ENCODE results near the gene NDRG3.
A peak's percentile ranks its signal among the peaks of the same experiment; 100 is the strongest.

The NDRG3 gene

GRCh38 chr20:36624944-36625324 is 121.0 kb downstream of the NDRG3 start:
- Histone ChIP-seq H3K4me1 (ENCODE audit: control extremely low read depth in 1 of 4, control insufficient read depth in 4 of 4, insufficient read depth in 4 of 4, low read length in 3 of 4) (peaks cover 0 to 15% (median 6%) of the 10 kb centered on the region in 4 experiments), H3K27ac (ENCODE audit: insufficient read depth in 1 of 2, low read depth in 1 of 2, low read length in 2 of 2, poor library complexity in 1 of 2, severe bottlenecking in 2 of 2) (no peak overlapping the region), H3K9me3 (ENCODE audit: control extremely low read depth in 1 of 5, control insufficient read depth in 4 of 5, insufficient read depth in 2 of 5, low read depth in 1 of 5, low read length in 4 of 5) (no peaks in the 10 kb centered on the region), H3K27me3 (replicated peaks in 2 of 5; ENCODE audit: control insufficient read depth in 4 of 5, insufficient read depth in 5 of 5, low read length in 4 of 5) (no peaks in the 10 kb centered on the region), H3K4me3 (ENCODE audit: control insufficient read depth in 1 of 7, extremely low read depth in 1 of 7, insufficient read depth in 4 of 7, low read depth in 2 of 7, low read length in 6 of 7) (no peak overlapping the region), H3K36me3 (ENCODE audit: control insufficient read depth in 4 of 4, insufficient read depth in 4 of 4, low read length in 3 of 4) (peaks cover 0 to 36% (median 8%) of the 10 kb centered on the region in 4 experiments)
- DNase-seq = no peak
- ChIA-PET CTCF (interaction anchor here (0.7 to 2.0 kb wide), 2 partner anchors 12 to 13 kb away, joined by 4 to 9 read pairs; no protein-coding TSS in a partner anchor), POLR2A (no interaction called here)
- 83% methylated on average over 1 of the region's 2 CpGs for WGBS (ENCODE audit: insufficient coverage)

- no peaks in the 10 kb centered on the region for H3K27me3 ChIP-seq (replicated peaks in 2 of 5; ENCODE audit: control insufficient read depth in 4 of 5, insufficient read depth in 5 of 5, low read length in 4 of 5)
- DNase-seq = peak in 2 of 3 donors; percentile 40 to 62
- H3K4me3 ChIP-seq (ENCODE audit: control insufficient read depth in 1 of 7, extremely low read depth in 1 of 7, insufficient read depth in 4 of 7, low read depth in 2 of 7, low read length in 6 of 7) = no peak overlapping the region
- H3K4me1 ChIP-seq (ENCODE audit: control extremely low read depth in 1 of 4, control insufficient read depth in 4 of 4, insufficient read depth in 4 of 4, low read length in 3 of 4) = peaks cover 0 to 9% (median under 1%) of the 10 kb centered on the region in 4 experiments
- no peaks in the 10 kb centered on the region for H3K9me3 ChIP-seq (ENCODE audit: control extremely low read depth in 1 of 5, control insufficient read depth in 4 of 5, insufficient read depth in 2 of 5, low read depth in 1 of 5, low read length in 4 of 5)
- CTCF ChIA-PET = interaction anchor here (0.7 to 1.5 kb wide), 5 partner anchors 12 to 21 kb away, joined by 3 to 9 read pairs (median 3); partner anchors contain the start of gene RAB5IF
- POLR2A ChIA-PET = no interaction called here
- peaks cover 0 to 36% (median 8%) of the 10 kb centered on the region in 4 experiments for H3K36me3 ChIP-seq (ENCODE audit: control insufficient read depth in 4 of 4, insufficient read depth in 4 of 4, low read length in 3 of 4)
- WGBS (ENCODE audit: insufficient coverage) = 97% methylated on average over 10 of the region's 14 CpGs
- H3K27ac ChIP-seq (ENCODE audit: insufficient read depth in 1 of 2, low read depth in 1 of 2, low read length in 2 of 2, poor library complexity in 1 of 2, severe bottlenecking in 2 of 2) = no peak overlapping the region
Observed at GRCh38 chr20:36624068-36624943, 121.6 kb downstream of the NDRG3 start.

GRCh38 chr20:36623444-36623843 is 122.4 kb downstream of the NDRG3 start:
- no peak for DNase-seq
- Histone ChIP-seq H3K4me1 (ENCODE audit: control extremely low read depth in 1 of 4, control insufficient read depth in 4 of 4, insufficient read depth in 4 of 4, low read length in 3 of 4) (peaks cover 0 to 3% (median 0%) of the 10 kb centered on the region in 4 experiments), H3K36me3 (ENCODE audit: control insufficient read depth in 4 of 4, insufficient read depth in 4 of 4, low read length in 3 of 4) (peaks cover 0 to 34% (median 8%) of the 10 kb centered on the region in 4 experiments), H3K27me3 (replicated peaks in 2 of 5; ENCODE audit: control insufficient read depth in 4 of 5, insufficient read depth in 5 of 5, low read length in 4 of 5) (no peaks in the 10 kb centered on the region), H3K4me3 (ENCODE audit: control insufficient read depth in 1 of 7, extremely low read depth in 1 of 7, insufficient read depth in 4 of 7, low read depth in 2 of 7, low read length in 6 of 7) (no peak overlapping the region), H3K9me3 (ENCODE audit: control extremely low read depth in 1 of 5, control insufficient read depth in 4 of 5, insufficient read depth in 2 of 5, low read depth in 1 of 5, low read length in 4 of 5) (no peaks in the 10 kb centered on the region), H3K27ac (ENCODE audit: insufficient read depth in 1 of 2, low read depth in 1 of 2, low read length in 2 of 2, poor library complexity in 1 of 2, severe bottlenecking in 2 of 2) (no peak overlapping the region)
- 100% methylated on average over 2 of the region's 2 CpGs for WGBS (ENCODE audit: insufficient coverage)
- POLR2A ChIA-PET = interaction anchor here (0.9 kb wide), 1 partner anchor 22 kb away, joined by 4 read pairs; the partner anchor contains the start of gene SLA2
- CTCF ChIA-PET = interaction anchor here (0.7 to 1.5 kb wide), 4 partner anchors 11 to 20 kb away, joined by 3 to 9 read pairs (median 3); partner anchors contain the start of gene RAB5IF

- Histone ChIP-seq H3K27me3 (replicated peaks in 2 of 5; ENCODE audit: control insufficient read depth in 4 of 5, insufficient read depth in 5 of 5, low read length in 4 of 5) (no peaks in the 10 kb centered on the region), H3K4me1 (ENCODE audit: control extremely low read depth in 1 of 4, control insufficient read depth in 4 of 4, insufficient read depth in 4 of 4, low read length in 3 of 4) (no peaks in the 10 kb centered on the region), H3K36me3 (ENCODE audit: control insufficient read depth in 4 of 4, insufficient read depth in 4 of 4, low read length in 3 of 4) (peaks cover under 1 to 18% (median 4%) of the 10 kb centered on the region in 4 experiments), H3K27ac (ENCODE audit: insufficient read depth in 1 of 2, low read depth in 1 of 2, low read length in 2 of 2, poor library complexity in 1 of 2, severe bottlenecking in 2 of 2) (no peak overlapping the region), H3K4me3 (ENCODE audit: control insufficient read depth in 1 of 7, extremely low read depth in 1 of 7, insufficient read depth in 4 of 7, low read depth in 2 of 7, low read length in 6 of 7) (no peak overlapping the region), H3K9me3 (ENCODE audit: control extremely low read depth in 1 of 5, control insufficient read depth in 4 of 5, insufficient read depth in 2 of 5, low read depth in 1 of 5, low read length in 4 of 5) (no peaks in the 10 kb centered on the region)
- 100% methylated on average over 2 of the region's 5 CpGs for WGBS (ENCODE audit: insufficient coverage)
- no peak for DNase-seq
- ChIA-PET POLR2A (no interaction called here), CTCF (interaction anchor here (1.3 kb wide), 1 partner anchor 12 kb away, joined by 3 read pairs; no protein-coding TSS in a partner anchor)
Observed at GRCh38 chr20:36620917-36621316, 125.0 kb downstream of the NDRG3 start.

- Histone ChIP-seq H3K9me3 (ENCODE audit: control extremely low read depth in 1 of 5, control insufficient read depth in 4 of 5, insufficient read depth in 2 of 5, low read depth in 1 of 5, low read length in 4 of 5) (no peaks in the 10 kb centered on the region), H3K27me3 (replicated peaks in 2 of 5; ENCODE audit: control insufficient read depth in 4 of 5, insufficient read depth in 5 of 5, low read length in 4 of 5) (no peaks in the 10 kb centered on the region), H3K4me3 (ENCODE audit: control insufficient read depth in 1 of 7, extremely low read depth in 1 of 7, insufficient read depth in 4 of 7, low read depth in 2 of 7, low read length in 6 of 7) (no peak overlapping the region), H3K4me1 (ENCODE audit: control extremely low read depth in 1 of 4, control insufficient read depth in 4 of 4, insufficient read depth in 4 of 4, low read length in 3 of 4) (no peaks in the 10 kb centered on the region), H3K27ac (ENCODE audit: insufficient read depth in 1 of 2, low read depth in 1 of 2, low read length in 2 of 2, poor library complexity in 1 of 2, severe bottlenecking in 2 of 2) (no peak overlapping the region), H3K36me3 (ENCODE audit: control insufficient read depth in 4 of 4, insufficient read depth in 4 of 4, low read length in 3 of 4) (peaks cover 5 to 53% (median 38%) of the 10 kb centered on the region in 4 experiments)
- 94% methylated on average over 14 of the region's 14 CpGs for WGBS (ENCODE audit: insufficient coverage)
- DNase-seq = no peak
- ChIA-PET CTCF (interaction anchor here (1.3 to 6.6 kb wide), 5 partner anchors 9 to 159 kb away, joined by 3 to 55 read pairs (median 9); partner anchors contain the start of genes DSN1, RAB5IF and SLA2), POLR2A (no interaction called here)
Observed at GRCh38 chr20:36614781-36615557, 130.9 kb downstream of the NDRG3 start.

- 97% methylated on average over 3 of the region's 3 CpGs for WGBS (ENCODE audit: insufficient coverage)
- Histone ChIP-seq H3K4me1 (ENCODE audit: control extremely low read depth in 1 of 4, control insufficient read depth in 4 of 4, insufficient read depth in 4 of 4, low read length in 3 of 4) (no peaks in the 10 kb centered on the region), H3K4me3 (ENCODE audit: control insufficient read depth in 1 of 7, extremely low read depth in 1 of 7, insufficient read depth in 4 of 7, low read depth in 2 of 7, low read length in 6 of 7) (no peak overlapping the region), H3K36me3 (ENCODE audit: control insufficient read depth in 4 of 4, insufficient read depth in 4 of 4, low read length in 3 of 4) (peaks cover 5 to 61% (median 44%) of the 10 kb centered on the region in 4 experiments), H3K9me3 (ENCODE audit: control extremely low read depth in 1 of 5, control insufficient read depth in 4 of 5, insufficient read depth in 2 of 5, low read depth in 1 of 5, low read length in 4 of 5) (no peaks in the 10 kb centered on the region), H3K27ac (ENCODE audit: insufficient read depth in 1 of 2, low read depth in 1 of 2, low read length in 2 of 2, poor library complexity in 1 of 2, severe bottlenecking in 2 of 2) (no peak overlapping the region), H3K27me3 (replicated peaks in 2 of 5; ENCODE audit: control insufficient read depth in 4 of 5, insufficient read depth in 5 of 5, low read length in 4 of 5) (no peaks in the 10 kb centered on the region)
- DNase-seq = no peak
- ChIA-PET POLR2A (no interaction called here), CTCF (interaction anchor here (0.6 to 6.6 kb wide), 11 partner anchors 8 to 1201 kb away, joined by 3 to 55 read pairs (median 9); partner anchors contain the start of genes DSN1, RAB5IF and SLA2)
Observed at GRCh38 chr20:36613974-36614373, 131.9 kb downstream of the NDRG3 start.
